ENCODE measurements around the gene VSTM4. TPM values are rescaled to one million over a fixed set of nuclear protein-coding genes. Genes with fewer than 3 reads are reported as not detected.

The VSTM4 gene
- total and polyA plus RNA-seq, 2 experiments from 2014 or later, result 9.0 to 10.2 TPM

DNA sequence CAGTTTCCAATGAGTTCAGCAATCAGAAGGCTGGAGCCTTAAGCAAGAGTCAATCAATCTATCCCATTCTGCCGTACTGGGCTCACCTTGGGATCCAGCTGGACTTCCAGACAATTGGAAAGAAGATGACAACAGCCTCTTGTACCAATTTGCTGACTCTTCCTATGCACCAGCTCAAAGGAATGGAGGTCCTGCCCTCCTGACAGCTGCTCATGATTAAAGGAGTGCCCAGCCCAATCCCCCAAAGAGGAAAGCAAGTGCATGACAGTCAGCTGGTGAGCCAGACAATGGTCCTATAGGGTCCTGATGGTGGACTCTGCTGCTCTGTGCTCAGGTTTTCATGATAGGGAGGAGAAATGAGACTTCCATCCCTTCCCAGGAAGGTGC lies 25.1 kb downstream of the VSTM4 start:
- Histone ChIP-seq H3K9me2 (replicated peaks; ENCODE audit: insufficient read depth) (no peaks in the 10 kb centered on the region), H3K4me1 (ENCODE audit: insufficient read depth) (no peaks in the 10 kb centered on the region), H2AFZ (no peak overlapping the region), H3K27me3 (no peaks in the 10 kb centered on the region), H3K79me2 (no peaks in the 10 kb centered on the region), H3K36me3 (replicated peaks; ENCODE audit: insufficient read depth, low read depth) (no peaks in the 10 kb centered on the region), H3K4me3 (no peak overlapping the region), H3K9me3 (ENCODE audit: low read depth) (peaks cover 7% of the 10 kb centered on the region), H4K20me1 (ENCODE audit: insufficient read depth, poor library complexity, severe bottlenecking) (no peaks in the 10 kb centered on the region), H3K27ac (no peak overlapping the region), H3K4me2 (no peak overlapping the region)
- DNase-seq (ENCODE audit: low spot score), result no peak
- 96% methylated on average over 1 of the region's 1 CpG for WGBS (ENCODE audit: low lambda C conversion rate, missing lambda C conversion rate)
- no peak for TF ChIP-seq EZH2phosphoT487 (IDR thresholded peaks at IDR 0.05; ENCODE audit: low read depth, severe bottlenecking, unreplicated experiment)
- no peak for TF ChIP-seq EZH2 (IDR thresholded peaks at IDR 0.05; ENCODE audit: borderline replicate concordance)
- TF ChIP-seq, protein P1, sequence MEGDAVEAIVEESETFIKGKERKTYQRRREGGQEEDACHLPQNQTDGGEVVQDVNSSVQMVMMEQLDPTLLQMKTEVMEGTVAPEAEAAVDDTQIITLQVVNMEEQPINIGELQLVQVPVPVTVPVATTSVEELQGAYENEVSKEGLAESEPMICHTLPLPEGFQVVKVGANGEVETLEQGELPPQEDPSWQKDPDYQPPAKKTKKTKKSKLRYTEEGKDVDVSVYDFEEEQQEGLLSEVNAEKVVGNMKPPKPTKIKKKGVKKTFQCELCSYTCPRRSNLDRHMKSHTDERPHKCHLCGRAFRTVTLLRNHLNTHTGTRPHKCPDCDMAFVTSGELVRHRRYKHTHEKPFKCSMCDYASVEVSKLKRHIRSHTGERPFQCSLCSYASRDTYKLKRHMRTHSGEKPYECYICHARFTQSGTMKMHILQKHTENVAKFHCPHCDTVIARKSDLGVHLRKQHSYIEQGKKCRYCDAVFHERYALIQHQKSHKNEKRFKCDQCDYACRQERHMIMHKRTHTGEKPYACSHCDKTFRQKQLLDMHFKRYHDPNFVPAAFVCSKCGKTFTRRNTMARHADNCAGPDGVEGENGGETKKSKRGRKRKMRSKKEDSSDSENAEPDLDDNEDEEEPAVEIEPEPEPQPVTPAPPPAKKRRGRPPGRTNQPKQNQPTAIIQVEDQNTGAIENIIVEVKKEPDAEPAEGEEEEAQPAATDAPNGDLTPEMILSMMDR (IDR thresholded peaks at IDR 0.05; ENCODE audit: poor library complexity), result no peak

DNA sequence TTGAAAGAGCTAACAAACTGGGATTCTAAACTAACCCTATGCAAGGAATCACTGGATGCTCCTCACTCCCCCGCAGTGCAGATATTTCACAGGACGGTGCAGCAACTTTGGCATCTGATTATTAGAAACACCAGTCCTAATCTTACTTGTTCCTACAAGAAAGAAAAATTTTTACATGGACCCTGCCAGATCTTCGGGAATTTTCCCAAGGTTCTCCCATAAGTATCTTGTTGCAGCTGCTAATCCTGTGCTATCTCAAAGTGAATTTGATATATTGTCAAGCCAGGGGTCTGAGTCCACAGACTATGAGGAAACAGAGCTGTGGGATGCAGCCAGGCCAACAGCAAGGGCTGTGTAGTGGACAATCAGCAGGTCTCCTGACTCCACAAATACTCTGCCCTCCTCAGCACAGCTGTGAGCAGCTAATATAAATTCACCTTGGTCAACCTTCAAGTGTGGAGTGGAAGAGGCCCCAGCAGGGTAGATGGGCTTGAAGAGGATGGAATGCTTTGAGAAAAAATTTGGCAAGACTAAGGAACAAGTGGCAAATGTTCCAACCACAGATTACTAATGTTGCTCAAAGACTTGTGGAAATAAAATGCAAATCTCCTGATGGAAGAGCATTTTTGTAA lies 25.6 kb downstream of the VSTM4 start:
- H3K27ac ChIP-seq, result no peak overlapping the region
- 53% methylated on average over 3 of the region's 3 CpGs for WGBS (ENCODE audit: low lambda C conversion rate, missing lambda C conversion rate)
- no peaks in the 10 kb centered on the region for H3K36me3 ChIP-seq (replicated peaks; ENCODE audit: insufficient read depth, low read depth)
- no peak for DNase-seq (ENCODE audit: low spot score)
- H3K27me3 ChIP-seq, result no peaks in the 10 kb centered on the region
- H3K4me3 ChIP-seq, result no peak overlapping the region
- no peaks in the 10 kb centered on the region for H4K20me1 ChIP-seq (ENCODE audit: insufficient read depth, poor library complexity, severe bottlenecking)
- TF ChIP-seq EZH2phosphoT487 (IDR thresholded peaks at IDR 0.05; ENCODE audit: low read depth, severe bottlenecking, unreplicated experiment) (no peak), EZH2 (IDR thresholded peaks at IDR 0.05; ENCODE audit: borderline replicate concordance) (no peak)
- TF ChIP-seq, protein P1 (IDR thresholded peaks at IDR 0.05; ENCODE audit: poor library complexity), result no peak
- H3K4me1 ChIP-seq (ENCODE audit: insufficient read depth), result no peaks in the 10 kb centered on the region
- H2AFZ ChIP-seq, result no peak overlapping the region
- H3K9me2 ChIP-seq (replicated peaks; ENCODE audit: insufficient read depth), result no peaks in the 10 kb centered on the region
- H3K9me3 ChIP-seq (ENCODE audit: low read depth), result peaks cover 7% of the 10 kb centered on the region
- no peaks in the 10 kb centered on the region for H3K79me2 ChIP-seq
- H3K4me2 ChIP-seq, result no peak overlapping the region

DNA sequence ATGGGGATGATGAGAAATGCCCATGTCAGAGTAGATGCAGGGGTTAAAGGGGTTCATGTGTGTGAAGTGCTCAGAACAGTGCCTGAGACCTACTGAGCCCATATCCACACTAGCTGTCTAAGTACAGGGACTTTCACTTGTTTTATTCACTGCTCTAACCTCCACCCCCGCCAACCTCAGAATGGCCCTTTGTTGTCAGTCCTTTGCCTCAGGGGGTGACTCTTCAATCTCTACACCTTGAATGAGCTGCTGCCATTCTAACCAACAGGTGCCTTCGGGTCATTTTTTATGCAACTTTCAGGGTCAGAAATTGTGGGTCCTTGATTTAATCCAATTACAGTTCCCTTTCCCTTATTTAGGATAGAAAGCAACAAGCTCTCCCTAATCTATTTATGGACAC lies 26.2 kb downstream of the VSTM4 start:
- Histone ChIP-seq H3K79me2 (no peaks in the 10 kb centered on the region), H4K20me1 (ENCODE audit: insufficient read depth, poor library complexity, severe bottlenecking) (no peaks in the 10 kb centered on the region), H3K27ac (no peak overlapping the region)

More for the DNA sequence above, 26.2 kb downstream of the VSTM4 start:
- H3K27me3 ChIP-seq, result no peaks in the 10 kb centered on the region
- H3K9me2 ChIP-seq (replicated peaks; ENCODE audit: insufficient read depth), result no peaks in the 10 kb centered on the region
- TF ChIP-seq, protein P1 (IDR thresholded peaks at IDR 0.05; ENCODE audit: poor library complexity), result no peak
- TF ChIP-seq EZH2 (IDR thresholded peaks at IDR 0.05; ENCODE audit: borderline replicate concordance) (no peak), EZH2phosphoT487 (IDR thresholded peaks at IDR 0.05; ENCODE audit: low read depth, severe bottlenecking, unreplicated experiment) (no peak)
- no peaks in the 10 kb centered on the region for H3K4me1 ChIP-seq (ENCODE audit: insufficient read depth)
- H3K4me2 ChIP-seq, result no peak overlapping the region
- 79% methylated on average over 2 of the region's 2 CpGs for WGBS (ENCODE audit: low lambda C conversion rate, missing lambda C conversion rate)
- no peak for DNase-seq (ENCODE audit: low spot score)
- no peak overlapping the region for H2AFZ ChIP-seq
- H3K4me3 ChIP-seq, result no peak overlapping the region
- no peaks in the 10 kb centered on the region for H3K36me3 ChIP-seq (replicated peaks; ENCODE audit: insufficient read depth, low read depth)
- H3K9me3 ChIP-seq (ENCODE audit: low read depth), result peaks cover 7% of the 10 kb centered on the region

All from hepatocyte (in vitro differentiated cells).